Loucy (cell line): ENCODE data around the gene PPP1R13B.
A peak's percentile ranks its signal among the peaks of the same experiment; 100 is the strongest.

ENCODE experiments used
- H2AFZ ChIP-seq: fragments of 200-600 bp; sonication (generic); 2 replicates; pipeline ENCODE4 v1.6.0; 2016; ENCODE audit warnings: antibody characterized with exemption, mild to moderate bottlenecking, low read length, moderate library complexity
- H3F3A ChIP-seq: fragments of 200-600 bp; 2 replicates; pipeline ENCODE4 v1.6.0; 2016; ENCODE audit warnings: antibody characterized with exemption, low read depth, mild to moderate bottlenecking
- H3K27me3 ChIP-seq: fragments of 200-600 bp; sonication (generic); 2 replicates; pipeline ENCODE4 v1.6.1; 2014; ENCODE audit warnings: low read length, mild to moderate bottlenecking; ENCODE audit not compliant: insufficient read depth, poor library complexity, severe bottlenecking
- H3K36me3 ChIP-seq: fragments of 200-600 bp; sonication (generic); 2 replicates; pipeline ENCODE4 v1.6.1; 2016; ENCODE audit warnings: low read length; ENCODE audit not compliant: insufficient read depth
- H3K4me1 ChIP-seq: fragments of 200-600 bp; sonication (generic); 2 replicates; pipeline ENCODE4 v1.5.1; 2014; ENCODE audit warnings: low read length, mild to moderate bottlenecking; ENCODE audit not compliant: insufficient read depth, poor library complexity, severe bottlenecking
- H3K4me2 ChIP-seq: fragments of 200-600 bp; sonication (generic); 2 replicates; pipeline ENCODE4 v1.6.0; 2014; ENCODE audit warnings: antibody characterized with exemption, low read length, low read depth, mild to moderate bottlenecking; ENCODE audit not compliant: poor library complexity, severe bottlenecking
- H3K4me3 ChIP-seq: fragments of 200-600 bp; sonication (generic); 2 replicates; pipeline ENCODE4 v1.5.1; 2014; ENCODE audit warnings: low read length, mild to moderate bottlenecking, mixed read lengths; ENCODE audit not compliant: poor library complexity, severe bottlenecking
- H3K79me2 ChIP-seq: fragments of 200-600 bp; sonication (generic); 2 replicates; pipeline ENCODE4 v1.6.1; 2014; ENCODE audit warnings: low read length; ENCODE audit not compliant: insufficient read depth
- H3K9ac ChIP-seq: fragments of 200-600 bp; sonication (generic); 2 replicates; pipeline ENCODE4 v1.6.0; 2014; ENCODE audit warnings: mild to moderate bottlenecking, low read depth, low read length, moderate library complexity; ENCODE audit not compliant: poor library complexity, severe bottlenecking
- H3K9me2 ChIP-seq: fragments of 200-600 bp; sonication (generic); replicated peaks from 2 replicates; pipeline ENCODE4 v1.6.1; 2016; ENCODE audit warnings: low read depth, low read length, mixed read lengths
- H3K9me3 ChIP-seq: fragments of 200-600 bp; sonication (generic); 2 replicates; pipeline ENCODE4 v1.6.1; 2014; ENCODE audit warnings: mild to moderate bottlenecking, antibody characterized with exemption, low read length, low read depth; ENCODE audit not compliant: insufficient read depth
- H4K20me1 ChIP-seq: fragments of 200-600 bp; sonication (generic); 2 replicates; pipeline ENCODE4 v1.6.0; 2014; ENCODE audit warnings: antibody characterized with exemption, low read length, mild to moderate bottlenecking; ENCODE audit not compliant: insufficient read depth, poor library complexity, severe bottlenecking
- CTCF ChIP-seq: fragments of 200-600 bp; sonication (generic); conservative IDR thresholded peaks from 2 replicates; pipeline ENCODE4 v1.5.1; 2014; ENCODE audit warnings: mild to moderate bottlenecking, antibody characterized with exemption, low read length
- EZH2phosphoT487 ChIP-seq: fragments of 200-600 bp; IDR thresholded peaks from 2 replicates; pipeline ENCODE4 v1.6.1; 2018; ENCODE audit warnings: antibody characterized with exemption, mild to moderate bottlenecking, moderate library complexity, borderline replicate concordance

The PPP1R13B gene

DNA sequence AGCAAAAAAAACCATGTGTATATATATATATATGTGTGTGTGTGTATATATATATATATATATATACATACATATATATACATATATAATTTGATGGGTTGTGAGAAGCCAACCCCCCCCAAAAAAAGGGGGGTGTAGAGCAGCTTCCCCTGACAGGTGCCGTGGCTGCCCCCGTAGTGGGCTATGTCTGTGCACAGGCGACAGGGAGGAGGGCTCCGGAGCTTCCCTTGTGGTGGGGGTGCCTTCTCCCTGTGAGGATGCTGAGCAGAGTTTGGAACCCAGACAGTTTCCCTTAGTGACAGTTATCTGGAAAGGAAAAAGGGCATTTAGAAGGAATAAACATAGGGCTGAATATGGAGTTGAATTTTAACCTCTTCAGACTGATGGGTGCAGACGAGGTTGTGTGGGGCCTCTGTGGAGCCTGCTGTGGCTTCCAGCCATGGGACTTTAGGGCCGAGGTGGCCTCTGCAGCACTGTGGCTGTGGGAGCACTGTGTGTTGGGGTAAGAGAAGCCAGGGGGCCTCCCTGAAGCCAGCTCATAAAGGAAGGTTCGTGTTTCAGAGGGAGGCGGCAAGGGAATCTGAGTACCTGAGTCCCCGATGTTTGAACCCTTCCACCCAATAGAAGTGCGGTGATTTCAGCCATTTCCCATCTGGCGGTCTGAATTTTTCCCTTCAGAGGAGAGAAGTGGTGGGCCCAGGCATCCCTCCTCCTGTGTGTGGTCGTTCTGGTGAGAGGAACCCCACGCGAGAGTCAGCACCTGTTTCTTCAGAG, 151.9 kb downstream of the PPP1R13B start:
- Histone ChIP-seq H3K4me1 (no peaks in the 10 kb centered on the region), H4K20me1 (no peaks in the 10 kb centered on the region), H3K36me3 (peaks cover 59% of the 10 kb centered on the region; the same call in 1 of the 2 replicates)

GRCh38 chr14:103694572-103695026, 152.8 kb downstream of the PPP1R13B start:
- H3K4me3 ChIP-seq = no peak overlapping the region
- TF ChIP-seq CTCF (0 out of 2 replicates have a peak, but pooled peaks have one; percentile 10), EZH2phosphoT487 (no peak)
- peaks cover 54% of the 10 kb centered on the region; the same call in 1 of the 2 replicates for H3K36me3 ChIP-seq
- H3K9me2 ChIP-seq = no peaks in the 10 kb centered on the region
- H3K9me3 ChIP-seq = no peaks in the 10 kb centered on the region
- H3K27me3 ChIP-seq = no peaks in the 10 kb centered on the region
- no peak overlapping the region for H3K9ac ChIP-seq
- no peak overlapping the region for H2AFZ ChIP-seq
- H4K20me1 ChIP-seq = no peaks in the 10 kb centered on the region
- H3K4me1 ChIP-seq = no peaks in the 10 kb centered on the region
- H3F3A ChIP-seq = no peaks in the 10 kb centered on the region
- no peaks in the 10 kb centered on the region for H3K79me2 ChIP-seq
- no peak overlapping the region for H3K4me2 ChIP-seq

More for the DNA sequence above, 151.9 kb downstream of the PPP1R13B start:
- no peaks in the 10 kb centered on the region for H3F3A ChIP-seq
- H3K9me2 ChIP-seq = no peaks in the 10 kb centered on the region
- no peaks in the 10 kb centered on the region for H3K9me3 ChIP-seq
- no peak for TF ChIP-seq EZH2phosphoT487
- TF ChIP-seq CTCF = no peak
- H3K4me3 ChIP-seq = no peak overlapping the region
- H3K79me2 ChIP-seq = no peaks in the 10 kb centered on the region
- no peak overlapping the region for H3K4me2 ChIP-seq
- no peak overlapping the region for H2AFZ ChIP-seq
- H3K27me3 ChIP-seq = no peaks in the 10 kb centered on the region
- H3K9ac ChIP-seq = no peak overlapping the region

DNA sequence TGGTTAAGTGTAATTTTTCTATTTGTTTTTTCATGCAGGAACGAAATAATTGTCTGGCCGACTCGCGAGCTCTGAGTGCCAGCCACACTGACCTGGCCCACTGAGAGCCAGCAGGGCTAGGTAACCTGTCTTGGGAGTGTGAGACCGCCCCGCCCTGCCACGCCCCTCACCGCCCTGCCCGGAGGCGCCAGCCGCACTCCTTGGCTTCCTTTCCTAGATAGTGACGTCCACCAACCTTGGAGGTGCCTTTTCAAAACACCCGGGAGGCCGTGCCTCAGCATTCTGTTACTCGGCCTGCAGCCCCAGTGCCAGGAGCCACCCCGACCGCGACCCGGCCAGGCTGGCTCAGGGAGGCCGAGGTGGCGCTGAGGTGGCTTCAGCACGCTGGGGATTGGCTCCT, 153.9 kb downstream of the PPP1R13B start:
- no peak overlapping the region for H2AFZ ChIP-seq
- H3K9me3 ChIP-seq = no peaks in the 10 kb centered on the region
- no peaks in the 10 kb centered on the region for H4K20me1 ChIP-seq
- H3K4me1 ChIP-seq = no peaks in the 10 kb centered on the region
- H3F3A ChIP-seq = no peaks in the 10 kb centered on the region
- H3K27me3 ChIP-seq = no peaks in the 10 kb centered on the region
- H3K4me2 ChIP-seq = no peak overlapping the region
- H3K36me3 ChIP-seq = peaks cover 54% of the 10 kb centered on the region; the same call in 1 of the 2 replicates
- no peaks in the 10 kb centered on the region for H3K9me2 ChIP-seq
- no peaks in the 10 kb centered on the region for H3K79me2 ChIP-seq
- TF ChIP-seq EZH2phosphoT487 = no peak
- TF ChIP-seq CTCF = no peak
- H3K9ac ChIP-seq = no peak overlapping the region
- no peak overlapping the region for H3K4me3 ChIP-seq
